ENCODE measurements around the gene RIGI. TPM values are rescaled to one million over a fixed set of nuclear protein-coding genes. Genes with fewer than 3 reads are reported as not detected.

The RIGI gene
- polyA plus RNA-seq, 1 of the 3 experiments (the other 2 are of a cell fraction) = 1.5 TPM

GRCh38 chr9:32500768-32501167, 25.2 kb downstream of the RIGI start:
- Histone ChIP-seq H2AFZ (ENCODE audit: low read depth) (no peak overlapping the region), H3K9ac (no peak overlapping the region), H3K36me3 (replicated peaks in 1 of 2; ENCODE audit: control insufficient read depth in 1 of 2, insufficient read depth in 2 of 2, low read length in 1 of 2) (peaks cover 0 to 19% of the 10 kb centered on the region in 2 experiments), H3K79me2 (ENCODE audit: insufficient read depth) (no peaks in the 10 kb centered on the region), H3K27ac (ENCODE audit: low read depth in 2 of 2, low read length in 1 of 2) (no peak overlapping the region), H3K4me2 (no peak overlapping the region), H3K4me3 (ENCODE audit: low read depth in 2 of 2, low read length in 1 of 2) (no peak overlapping the region), H3K9me3 (no peaks in the 10 kb centered on the region), H3K27me3 (ENCODE audit: insufficient read depth) (no peaks in the 10 kb centered on the region), H3K4me1 (ENCODE audit: control insufficient read depth in 1 of 2, insufficient read depth in 2 of 2, low read depth in 1 of 2, low read length in 1 of 2) (0 out of 4 replicates have a peak, but pooled peaks cover 0 to 3% of the 10 kb centered on the region in 2 experiments), H3K9me2 (no peaks in the 10 kb centered on the region), H3F3A (replicated peaks; ENCODE audit: insufficient read depth) (peaks cover 7% of the 10 kb centered on the region), H4K20me1 (ENCODE audit: insufficient read depth) (no peaks in the 10 kb centered on the region)
- no peak for DNase-seq
- 75% methylated on average over 2 of the region's 2 CpGs for WGBS (ENCODE audit: low lambda C conversion rate)
- TF ChIP-seq CHD2 (IDR thresholded peaks at IDR 0.05; ENCODE audit: low read length, partially characterized antibody) (no peak), FOSL2 (IDR thresholded peaks at IDR 0.05; ENCODE audit: borderline replicate concordance, low read depth) (0 out of 2 replicates have a peak, but pooled peaks have one; percentile 30), RCOR1 (IDR thresholded peaks at IDR 0.05; ENCODE audit: low read length) (no peak)
- ChIA-PET POLR2A (no interaction called here), CTCF (interaction anchor here (0.5 kb wide), 1 partner anchor 56 kb away, joined by 3 read pairs; no protein-coding TSS in a partner anchor)

- Histone ChIP-seq H3K9ac (no peak overlapping the region), H3K4me2 (no peak overlapping the region), H3K9me3 (no peaks in the 10 kb centered on the region), H3K4me1 (ENCODE audit: control insufficient read depth in 1 of 2, insufficient read depth in 2 of 2, low read depth in 1 of 2, low read length in 1 of 2) (0 out of 4 replicates have a peak, but pooled peaks cover 0 to 3% of the 10 kb centered on the region in 2 experiments), H4K20me1 (ENCODE audit: insufficient read depth) (no peaks in the 10 kb centered on the region), H3K79me2 (ENCODE audit: insufficient read depth) (no peaks in the 10 kb centered on the region), H3K27me3 (ENCODE audit: insufficient read depth) (no peaks in the 10 kb centered on the region), H3F3A (replicated peaks; ENCODE audit: insufficient read depth) (no peaks in the 10 kb centered on the region), H3K9me2 (no peaks in the 10 kb centered on the region), H3K27ac (ENCODE audit: low read depth in 2 of 2, low read length in 1 of 2) (no peak overlapping the region), H3K4me3 (ENCODE audit: low read depth in 2 of 2, low read length in 1 of 2) (no peak overlapping the region; a peak in 1 of 4 replicates), H3K36me3 (replicated peaks in 1 of 2; ENCODE audit: control insufficient read depth in 1 of 2, insufficient read depth in 2 of 2, low read length in 1 of 2) (peaks cover 0 to 19% of the 10 kb centered on the region in 2 experiments), H2AFZ (ENCODE audit: low read depth) (no peak overlapping the region)
- DNase-seq = no peak
- CTCF ChIA-PET = interaction anchor here (3.0 kb wide), 1 partner anchor 119 kb away, joined by 12 read pairs; no protein-coding TSS in a partner anchor
- POLR2A ChIA-PET = no interaction called here
- TF ChIP-seq ZBTB33 (IDR thresholded peaks at IDR 0.05; ENCODE audit: borderline replicate concordance, low read depth) (no peak), RAD21 (IDR thresholded peaks at IDR 0.05; ENCODE audit: low read length) (no peak)
Observed at GRCh38 chr9:32497921-32498320, 28.1 kb downstream of the RIGI start.

- WGBS (ENCODE audit: low lambda C conversion rate) = 75% methylated on average over 3 of the region's 3 CpGs
- H4K20me1 ChIP-seq (ENCODE audit: insufficient read depth) = no peaks in the 10 kb centered on the region
- H3K79me2 ChIP-seq (ENCODE audit: insufficient read depth) = no peaks in the 10 kb centered on the region
- no peak for DNase-seq
- CTCF ChIA-PET = interaction anchor here (1.1 kb wide), 1 partner anchor 111 kb away, joined by 4 read pairs; no protein-coding TSS in a partner anchor
- peaks cover 9% of the 10 kb centered on the region for H3F3A ChIP-seq (replicated peaks; ENCODE audit: insufficient read depth)
- peaks cover 0 to 17% of the 10 kb centered on the region in 2 experiments; a peak in 1 of 4 replicates for H3K4me1 ChIP-seq (ENCODE audit: control insufficient read depth in 1 of 2, insufficient read depth in 2 of 2, low read depth in 1 of 2, low read length in 1 of 2)
- no peak overlapping the region for H2AFZ ChIP-seq (ENCODE audit: low read depth)
- peaks cover 8 to 17% of the 10 kb centered on the region in 2 experiments for H3K36me3 ChIP-seq (replicated peaks in 1 of 2; ENCODE audit: control insufficient read depth in 1 of 2, insufficient read depth in 2 of 2, low read length in 1 of 2)
- H3K27me3 ChIP-seq (ENCODE audit: insufficient read depth) = no peaks in the 10 kb centered on the region
- no peaks in the 10 kb centered on the region for H3K9me2 ChIP-seq
- no peak overlapping the region for H3K9ac ChIP-seq
- no peak overlapping the region for H3K4me3 ChIP-seq (ENCODE audit: low read depth in 2 of 2, low read length in 1 of 2)
- POLR2A ChIA-PET = no interaction called here
- H3K4me2 ChIP-seq = no peak overlapping the region
- no peak overlapping the region for H3K27ac ChIP-seq (ENCODE audit: low read depth in 2 of 2, low read length in 1 of 2)
- H3K9me3 ChIP-seq = no peaks in the 10 kb centered on the region
- TF ChIP-seq REST (IDR thresholded peaks at IDR 0.05; ENCODE audit: low read depth, low read length) = no peak
- no peak for TF ChIP-seq SMC3 (IDR thresholded peaks at IDR 0.05; ENCODE audit: low read depth, low read length)
- no peak for TF ChIP-seq USF2 (IDR thresholded peaks at IDR 0.05; ENCODE audit: borderline replicate concordance, low read depth, low read length)
- TF ChIP-seq RXRA (IDR thresholded peaks at IDR 0.05; ENCODE audit: borderline replicate concordance, low read depth) = no peak
- no peak for TF ChIP-seq NRF1 (IDR thresholded peaks at IDR 0.05; ENCODE audit: low read depth, low read length)
- no peak for TF ChIP-seq RFX5 (IDR thresholded peaks at IDR 0.05; ENCODE audit: low read length)
- TF ChIP-seq GATA2 (CRISPR knock-in tag; IDR thresholded peaks at IDR 0.05) = no peak
- TF ChIP-seq GABPA (IDR thresholded peaks at IDR 0.05; ENCODE audit: low read depth) = no peak
- TF ChIP-seq RCOR1 (IDR thresholded peaks at IDR 0.05; ENCODE audit: low read length) = no peak
- TF ChIP-seq SIN3A (IDR thresholded peaks at IDR 0.05; ENCODE audit: borderline replicate concordance, low read depth, low read length) = no peak
- no peak for TF ChIP-seq MEF2A (IDR thresholded peaks at IDR 0.05; ENCODE audit: borderline replicate concordance, low read depth)
Observed at GRCh38 chr9:32490601-32491000, 35.4 kb downstream of the RIGI start.

All from SK-N-SH (cell line).